GM18909 (cell line): Measurements from ENCODE around the gene DOCK4.

Experiments used
- ATAC-seq: cut with Tn5 transposase; IDR thresholded peaks from one replicate; pipeline ENCODE4 v1.9.1; 2021; ENCODE audit warnings: mild to moderate bottlenecking; ENCODE audit not compliant: unreplicated experiment, poor library complexity

Gene DOCK4

DNA sequence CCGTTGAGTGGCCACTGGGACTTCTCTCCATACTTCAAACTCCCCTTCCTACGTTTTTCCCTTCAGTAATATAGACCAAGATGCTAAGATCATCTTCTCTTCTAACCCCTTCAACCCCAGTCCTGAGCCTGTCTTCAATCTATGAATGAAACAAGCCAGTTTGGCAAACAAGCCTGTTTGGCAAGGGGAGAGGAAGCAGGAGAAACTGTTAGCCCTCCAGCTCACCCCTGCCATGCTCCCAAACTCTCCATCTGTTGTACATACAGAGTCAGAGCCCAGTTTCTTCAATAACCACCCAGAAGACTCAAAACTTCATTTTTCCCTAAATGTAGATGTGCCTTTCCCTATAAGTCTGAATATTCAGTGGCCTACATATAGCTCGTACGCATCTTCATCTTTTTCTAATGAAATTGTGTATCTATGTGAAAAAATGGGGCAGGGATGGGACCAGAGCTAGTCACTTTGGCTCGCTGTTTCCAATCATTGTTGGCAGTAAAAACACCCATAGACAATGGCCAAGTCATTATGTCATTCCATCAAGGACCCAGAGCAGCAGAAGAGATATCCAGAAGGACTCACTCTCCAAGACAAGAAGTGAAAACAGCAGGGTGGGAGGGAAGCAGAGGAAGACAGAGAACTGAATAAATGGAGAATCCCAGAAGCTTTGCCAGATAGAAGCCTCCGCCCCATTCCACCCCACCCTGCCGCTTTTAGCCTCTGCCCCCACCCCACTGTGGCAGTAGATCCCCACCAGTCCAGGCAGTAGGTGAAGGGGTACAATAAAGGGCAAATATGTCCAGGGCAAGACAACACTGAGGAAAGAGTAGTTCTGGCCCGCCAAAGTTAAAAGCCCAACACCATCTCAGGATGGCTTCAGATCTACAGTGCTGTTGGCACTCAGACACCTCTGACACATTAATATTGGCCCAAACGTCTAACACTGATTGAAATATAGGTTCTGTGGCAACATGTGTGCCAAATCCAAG is 87.3 kb downstream of the DOCK4 start:
- ATAC-seq = no peak

DNA sequence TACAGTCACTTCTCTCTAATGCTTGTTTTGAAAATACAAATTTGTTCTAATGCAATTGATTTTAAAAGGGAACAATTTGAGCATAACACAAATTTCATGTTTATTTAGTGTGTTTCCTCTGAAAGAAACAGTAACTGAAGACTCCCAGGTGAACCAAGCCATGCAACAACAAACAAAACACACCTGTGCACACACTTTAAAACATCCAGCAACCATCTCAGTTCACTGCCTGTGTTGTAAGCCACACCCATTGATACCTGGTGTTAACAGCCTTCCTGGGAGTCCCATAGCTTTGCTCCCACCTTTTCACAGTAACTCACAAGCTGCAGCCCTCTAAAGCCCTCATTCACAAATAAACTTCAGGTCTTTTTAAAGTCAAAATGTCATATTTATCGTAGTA is 89.3 kb downstream of the DOCK4 start:
- no peak for ATAC-seq

DNA sequence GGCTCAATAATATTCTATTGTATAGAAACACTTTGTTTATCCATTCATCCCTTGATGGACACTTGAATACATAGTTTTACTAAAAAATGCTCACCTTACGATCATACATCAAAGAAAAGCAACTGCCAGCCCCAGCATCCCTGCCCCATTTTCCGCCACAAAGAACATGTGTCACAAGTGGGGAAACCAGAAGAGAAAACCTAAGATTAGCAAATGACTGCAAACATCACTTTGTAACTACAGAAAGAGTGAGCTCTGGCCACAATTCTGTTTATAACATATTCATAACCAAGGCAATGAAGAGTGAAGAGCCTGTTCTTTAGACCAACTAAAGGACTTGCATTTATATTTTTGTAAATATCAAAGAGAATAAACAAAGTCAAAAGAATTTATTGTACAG is 89.8 kb downstream of the DOCK4 start:
- ATAC-seq = no peak

DNA sequence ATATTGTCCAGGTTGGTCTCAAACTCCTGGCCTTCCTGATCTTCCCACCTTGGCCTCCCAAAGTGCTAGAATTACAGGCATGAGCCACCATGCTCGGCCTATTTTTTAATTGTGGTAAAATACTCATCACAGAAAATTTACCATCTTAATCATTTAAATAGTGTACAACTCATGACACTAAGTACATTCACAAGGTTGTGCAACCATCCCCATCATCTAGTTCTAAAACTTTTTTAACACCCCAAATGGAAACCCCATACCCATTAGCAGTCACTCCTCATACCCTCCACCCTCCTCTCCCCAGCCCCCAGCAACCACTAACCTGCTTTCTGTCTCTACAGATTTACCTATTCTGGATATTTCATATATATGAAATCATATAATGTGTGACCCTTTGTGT is 90.3 kb downstream of the DOCK4 start:
- ATAC-seq = no peak

DNA sequence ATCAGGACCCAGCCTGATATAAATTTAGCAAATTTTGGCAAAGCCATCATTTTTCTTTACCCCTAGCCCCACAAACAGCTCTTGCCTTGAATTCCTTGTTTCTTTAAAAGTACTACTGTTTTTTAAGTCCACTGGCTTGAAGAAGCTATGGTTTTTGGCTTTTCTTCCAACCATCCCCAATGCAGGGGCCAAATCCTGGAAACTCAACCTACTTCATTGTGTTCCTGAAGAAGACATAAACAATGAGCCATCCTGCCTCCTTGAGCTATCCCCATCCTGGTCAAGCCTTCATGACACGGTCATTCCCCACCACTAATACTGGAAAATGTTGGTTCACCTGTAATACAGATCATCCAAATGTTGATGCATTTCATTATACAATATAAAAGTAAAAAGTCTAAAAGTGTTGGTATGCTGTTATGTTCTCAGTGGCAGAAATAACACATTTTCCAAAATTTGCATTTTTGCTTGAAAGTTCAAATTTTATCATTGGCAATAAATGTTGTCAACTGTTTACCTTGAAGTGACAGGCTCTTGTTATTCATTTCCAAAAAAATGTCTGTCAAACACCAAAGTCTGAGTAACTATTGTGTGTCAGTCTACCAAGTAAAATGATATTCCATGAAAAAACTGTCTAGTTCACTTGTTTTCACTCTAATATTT is 92.2 kb downstream of the DOCK4 start:
- no peak for ATAC-seq

DNA sequence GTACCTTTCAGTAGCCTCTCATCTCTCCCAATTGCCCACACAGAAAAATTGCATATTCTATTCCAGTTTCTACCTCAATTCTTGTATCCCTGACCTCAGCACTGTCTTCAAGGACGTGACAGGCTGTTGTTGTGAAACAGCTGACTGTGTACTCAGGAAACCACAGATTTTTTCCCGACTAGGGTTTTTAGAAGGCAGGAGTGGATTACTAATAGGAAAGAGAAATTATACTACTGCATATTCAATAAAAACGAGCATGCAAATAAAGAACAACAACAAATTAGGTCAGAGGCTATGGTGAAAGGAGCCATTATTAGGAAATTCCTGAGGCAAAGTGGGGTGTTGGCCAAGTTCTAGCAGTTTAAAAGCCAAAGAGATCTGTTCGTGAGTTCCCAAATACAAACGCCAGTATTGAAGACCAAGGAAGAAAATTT is 93.4 kb downstream of the DOCK4 start:
- ATAC-seq = no peak

DNA sequence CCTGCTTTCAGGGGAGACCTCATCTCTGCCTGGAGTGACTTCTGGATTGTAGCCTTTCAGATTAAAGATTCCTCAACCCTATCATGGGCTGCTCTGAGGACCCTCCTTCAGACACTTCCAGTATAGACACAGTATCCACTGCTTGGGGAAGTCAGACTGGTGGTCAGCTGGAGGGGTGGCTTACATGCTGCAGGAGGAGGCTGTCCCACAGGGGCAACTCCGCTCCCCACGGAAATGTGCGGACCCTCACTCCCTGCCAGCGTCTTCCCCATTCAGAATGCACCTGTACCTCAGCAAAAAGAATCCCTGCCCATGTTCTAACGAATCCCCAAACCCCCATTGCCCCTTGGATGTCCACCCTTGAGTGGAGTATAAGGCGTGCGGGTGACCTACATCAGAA is 95.5 kb downstream of the DOCK4 start:
- no peak for ATAC-seq

DNA sequence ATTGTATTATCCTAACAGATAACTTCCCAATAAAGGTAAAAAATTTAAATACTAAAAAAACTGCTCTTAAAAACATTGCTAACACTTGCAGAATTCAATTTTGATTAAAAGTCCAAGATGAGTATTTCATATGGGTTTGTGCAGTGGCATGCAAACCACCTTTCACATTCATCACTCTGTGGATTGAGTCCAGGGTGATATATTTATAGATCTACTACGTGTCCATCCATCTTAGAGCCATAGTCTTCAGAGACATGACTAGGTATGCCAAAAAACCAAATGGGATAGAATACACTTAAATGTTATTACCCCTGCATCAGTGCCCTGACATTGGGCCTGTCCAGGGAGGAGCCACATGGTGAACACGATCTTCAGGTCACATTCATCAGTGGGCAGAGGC is 96.0 kb downstream of the DOCK4 start:
- ATAC-seq = no peak

DNA sequence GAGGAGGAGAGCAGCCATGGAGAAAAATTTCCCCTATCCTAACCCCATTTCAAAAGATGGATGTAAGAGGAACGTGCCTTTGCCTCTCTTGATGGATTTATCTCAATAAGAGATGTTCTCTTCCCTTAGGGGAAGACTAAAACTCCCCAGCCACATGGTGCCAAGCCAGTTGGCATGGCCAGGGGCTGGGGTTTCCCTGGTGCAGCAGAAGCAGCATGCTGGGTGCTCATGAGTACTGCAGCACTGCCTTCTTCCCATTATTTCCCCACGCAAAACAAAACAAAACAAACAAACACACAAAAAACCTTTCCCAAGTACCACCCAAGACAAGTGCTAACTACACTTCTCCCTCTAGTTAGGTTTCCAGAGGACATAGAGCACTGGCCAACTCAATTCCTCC is 97.2 kb downstream of the DOCK4 start:
- ATAC-seq = no peak

DNA sequence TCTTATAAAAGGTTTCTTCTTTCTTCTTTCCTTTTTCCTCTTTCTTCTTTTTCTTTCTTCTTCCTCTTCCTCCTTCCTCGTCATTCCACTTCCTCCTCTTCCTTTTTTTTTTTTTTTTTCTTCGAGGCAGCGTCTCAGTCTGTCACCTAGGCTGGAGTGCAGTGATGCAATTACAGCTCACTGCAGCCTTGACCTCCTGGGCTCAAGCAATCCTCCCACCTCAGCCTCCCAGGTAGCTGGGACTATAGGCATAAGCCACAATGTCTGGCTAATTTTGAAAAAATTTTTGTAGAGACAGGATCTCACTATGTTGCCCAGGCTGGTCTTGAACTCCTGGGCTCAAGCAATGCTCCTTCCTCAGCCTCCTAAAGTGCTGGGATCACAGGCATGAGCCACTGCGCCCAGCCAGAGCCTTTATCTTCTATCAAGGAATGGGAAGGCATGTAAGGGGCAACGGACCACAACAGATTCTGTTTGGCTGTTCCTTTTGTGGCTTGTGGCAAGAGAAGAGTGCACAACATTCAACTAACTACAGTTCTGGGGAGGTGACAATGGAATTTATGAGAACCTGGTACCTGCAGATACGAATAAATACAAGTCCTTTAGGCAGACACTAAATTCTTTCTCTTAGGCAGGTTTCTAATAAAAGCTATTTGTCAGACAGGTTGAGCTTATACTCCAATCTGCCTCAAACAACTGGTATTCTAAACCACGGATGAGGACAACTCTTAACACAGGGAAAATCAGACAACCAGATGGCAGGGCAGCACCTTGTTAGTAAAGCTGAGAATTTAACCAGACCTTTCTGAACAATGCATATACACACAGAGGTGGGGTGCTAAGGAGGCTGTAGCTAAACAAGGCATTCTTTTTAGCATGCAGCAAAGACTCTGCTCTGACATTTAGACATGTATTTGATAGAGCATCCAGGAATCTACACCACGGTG is 100.3 kb downstream of the DOCK4 start:
- ATAC-seq = no peak

DNA sequence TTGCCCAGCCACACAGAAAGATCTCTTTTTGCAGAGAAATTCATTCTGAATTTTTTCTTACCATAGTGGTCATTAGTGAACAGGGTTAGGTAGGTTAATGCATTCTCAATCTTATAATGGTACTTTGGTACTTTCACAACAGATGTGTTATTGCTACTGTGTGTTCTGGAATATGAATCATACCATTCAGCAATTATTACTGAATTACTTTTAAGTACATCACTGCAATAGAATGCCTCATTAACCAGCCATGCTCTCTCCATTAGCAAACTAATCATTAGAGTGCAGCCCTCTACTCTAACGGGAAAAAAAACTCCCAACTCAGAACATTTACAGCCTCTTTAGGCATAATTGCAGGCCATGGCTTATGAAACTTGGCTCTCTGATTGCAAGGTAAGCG is 102.1 kb downstream of the DOCK4 start:
- no peak for ATAC-seq

DNA sequence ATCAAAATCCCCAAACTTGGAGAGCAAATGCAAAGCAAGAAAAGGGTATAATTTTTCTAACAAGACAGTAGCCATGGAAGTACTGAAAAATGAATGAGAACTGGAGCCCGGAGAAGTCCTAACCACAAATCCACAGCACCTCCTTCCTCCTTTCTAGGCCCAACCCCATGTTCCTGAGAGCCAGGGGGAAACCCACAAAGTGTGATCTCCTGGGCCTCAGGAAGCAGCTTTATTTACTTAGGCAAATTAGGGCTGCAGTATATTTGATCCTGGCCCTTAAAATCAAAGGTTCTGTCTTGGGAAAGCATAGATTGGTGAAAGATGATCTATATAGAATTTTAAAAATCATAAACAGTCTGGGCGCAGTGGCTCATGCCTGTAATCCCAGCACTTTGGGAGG is 103.0 kb downstream of the DOCK4 start:
- no peak for ATAC-seq

DNA sequence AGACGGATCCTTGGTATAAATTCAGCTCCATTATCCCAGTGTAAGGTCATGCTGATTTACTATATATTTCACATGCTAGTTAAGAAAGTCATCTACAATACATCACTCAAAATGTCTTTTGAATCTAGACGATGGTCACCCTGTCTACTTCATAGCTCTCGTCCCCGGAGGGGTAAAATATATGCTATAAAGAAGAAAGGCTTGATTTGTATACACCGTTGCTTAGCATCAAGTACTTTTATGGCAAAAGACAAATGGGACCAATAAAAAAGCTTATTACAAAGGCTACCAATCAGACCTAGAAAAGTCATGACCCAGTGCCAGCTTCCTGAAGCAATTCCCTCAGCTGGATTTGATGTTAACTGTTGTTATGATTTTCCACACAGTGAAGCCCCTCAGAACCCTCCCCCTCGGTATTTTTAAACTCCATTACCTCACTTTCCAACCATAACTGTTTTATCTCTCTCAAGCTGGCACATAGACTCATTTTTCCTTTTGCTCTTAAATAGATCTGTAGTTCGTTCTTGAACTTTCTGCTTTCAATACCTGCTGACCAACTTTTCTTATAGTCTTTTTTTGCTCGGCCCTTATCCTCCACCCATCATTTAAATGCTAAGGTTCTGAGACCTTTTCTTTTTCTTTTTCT is 104.9 kb downstream of the DOCK4 start:
- ATAC-seq = no peak

DNA sequence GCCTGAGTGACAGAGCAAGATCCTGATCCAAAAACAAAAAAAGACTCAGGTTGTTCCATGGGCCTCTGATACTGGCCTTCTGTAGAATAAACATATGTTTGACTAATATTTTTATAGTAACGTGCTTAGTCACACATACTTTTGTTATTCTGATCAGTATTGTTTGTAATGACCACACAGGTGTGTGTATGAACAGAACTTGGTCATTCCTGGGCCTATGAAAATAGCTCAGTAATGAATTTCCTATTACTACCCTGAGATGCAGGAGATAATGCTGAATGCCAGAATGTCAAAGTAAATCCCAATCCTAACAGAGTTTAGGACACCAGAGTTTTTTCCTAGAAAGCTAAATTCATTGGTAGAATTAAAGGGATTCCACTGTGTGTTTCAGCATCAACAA is 108.7 kb downstream of the DOCK4 start:
- no peak for ATAC-seq

DNA sequence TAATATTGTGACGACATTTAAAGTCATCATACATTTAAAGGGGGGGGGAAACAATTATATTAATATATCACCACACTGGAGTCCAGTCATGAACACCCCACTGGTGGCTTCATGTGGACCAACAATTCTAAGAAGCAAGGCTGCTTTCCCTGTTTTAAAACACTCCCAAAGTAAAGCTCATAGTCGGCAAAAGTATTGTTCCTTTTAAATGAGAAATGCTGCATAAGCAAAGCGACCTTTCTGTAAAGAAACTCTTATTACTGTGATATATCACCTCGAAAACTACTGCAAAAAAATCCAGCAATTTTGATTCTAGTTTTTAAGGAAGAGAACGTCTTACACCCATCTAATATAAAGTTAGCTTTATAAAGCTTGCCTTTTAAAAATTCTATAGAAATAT is 112.8 kb downstream of the DOCK4 start:
- ATAC-seq = no peak

DNA sequence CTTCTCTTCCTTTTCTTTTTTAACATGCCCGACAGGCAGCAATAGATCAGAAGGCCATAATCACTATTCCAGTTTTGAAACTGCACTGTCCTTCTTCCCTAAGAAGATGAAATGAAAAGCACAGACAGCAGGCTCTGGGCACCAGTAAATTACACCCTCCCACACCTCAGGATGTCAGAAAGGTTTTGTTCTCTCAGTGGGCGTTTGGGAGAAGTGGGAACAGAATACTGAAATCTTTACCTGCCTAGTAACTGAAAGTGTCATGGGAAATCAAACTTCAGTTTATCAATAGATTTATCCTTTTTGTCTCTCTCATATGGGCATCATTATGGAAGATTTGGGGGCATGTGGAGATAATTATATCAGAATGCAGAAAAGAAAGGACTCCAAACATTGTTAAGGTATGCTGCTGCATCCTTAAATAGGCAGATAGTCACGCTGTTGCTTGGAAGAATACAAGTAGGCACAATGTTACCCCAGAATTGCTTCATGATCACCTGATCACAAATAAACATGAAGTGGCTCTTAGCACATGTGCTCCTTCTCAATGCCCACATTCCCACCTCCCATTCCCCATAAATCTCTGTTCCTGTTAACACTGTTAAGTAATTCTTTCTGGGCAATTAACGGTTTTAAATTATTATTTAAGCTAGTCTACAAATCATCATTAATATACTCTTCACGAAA is 113.3 kb downstream of the DOCK4 start:
- no peak for ATAC-seq

DNA sequence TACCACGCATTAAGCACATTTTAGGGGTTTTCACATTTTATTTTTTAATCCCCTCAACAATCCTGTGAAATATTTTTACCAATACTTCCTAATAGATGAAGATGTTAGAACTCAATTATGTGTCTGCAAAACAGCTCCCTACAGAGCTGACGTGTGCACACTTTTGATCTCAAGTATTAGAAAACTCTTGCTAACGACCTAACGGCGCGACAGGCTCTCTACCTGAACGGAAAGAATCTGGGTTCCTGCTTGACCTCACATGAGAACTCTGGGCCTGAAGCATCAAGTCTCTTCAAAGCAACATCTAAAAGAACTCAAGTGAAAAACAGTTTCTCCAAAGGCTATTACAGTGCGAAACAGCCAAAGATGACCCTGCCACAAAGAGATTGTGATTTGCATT is 113.9 kb downstream of the DOCK4 start:
- ATAC-seq = no peak

DNA sequence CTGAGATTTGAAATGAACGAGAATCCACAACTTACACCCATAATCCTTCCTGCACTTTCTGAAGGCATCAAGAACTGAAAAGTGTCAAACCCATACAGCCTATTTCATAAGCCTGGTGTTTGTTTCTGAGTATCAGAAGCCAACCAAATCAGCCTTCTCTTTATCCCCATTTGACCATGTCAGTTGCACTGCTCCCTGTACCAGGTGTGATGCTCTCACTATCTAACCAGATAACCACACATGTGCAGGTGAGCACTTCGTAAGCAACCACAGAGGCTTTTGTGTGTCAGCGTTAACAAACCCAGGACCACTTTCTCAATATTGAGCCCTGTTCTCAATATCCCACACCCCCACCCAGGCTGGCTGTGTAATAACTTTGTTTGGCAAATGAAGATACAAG is 114.4 kb downstream of the DOCK4 start:
- ATAC-seq = no peak

DNA sequence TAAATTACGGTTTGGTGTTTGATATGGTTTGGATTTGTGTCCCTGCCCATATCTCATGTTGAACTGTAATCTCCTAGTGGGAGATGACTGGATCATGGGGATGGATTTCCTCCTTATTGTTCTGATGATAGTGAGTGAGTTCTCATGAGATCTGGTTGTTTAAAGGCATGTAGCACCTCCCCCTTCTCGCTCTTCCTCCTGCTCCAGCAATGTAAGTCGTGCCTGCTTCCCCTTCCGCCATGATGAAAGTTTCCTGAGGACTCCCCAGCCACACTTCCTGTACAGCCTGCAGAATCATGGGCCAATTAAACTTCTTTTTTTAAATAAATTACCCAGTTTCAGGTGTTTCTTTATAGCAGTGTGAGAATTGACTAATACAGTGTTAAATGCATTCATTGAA is 116.6 kb downstream of the DOCK4 start:
- no peak for ATAC-seq
